Measurements from ENCODE around the gene APC.
A peak's percentile ranks its signal among the peaks of the same experiment; 100 is the strongest.

APC gene
- long read RNA-seq, full-length matches to known transcripts, result 12 of 49 reads
- long read RNA-seq, partial matches to known transcripts, result 6 of 49 reads
- long read RNA-seq, other reads (novel, unspliced or antisense), result 31 of 49 reads

- Histone ChIP-seq H3K27ac (replicated peaks) (peak within 1 kb of the TSS; percentile 63), H3K4me3 (replicated peaks; ENCODE audit: insufficient read depth, low read length) (peak within 1 kb of the TSS; percentile 65)
Measured at GRCh38 chr5:112737463-112738190, at the start of gene APC. Gene APC, plus strand, starts transcription at chr5:112737885. Its CDS starts 17,006 bp downstream, at chr5:112754891.

GRCh38 chr5:112689155-112689909 lies 48.4 kb upstream of the APC start:
- Histone ChIP-seq H3K4me3 (replicated peaks; ENCODE audit: insufficient read depth, low read length) (no peak overlapping the region), H3K27me3 (ENCODE audit: insufficient read depth, poor library complexity, severe bottlenecking) (no peaks in the 10 kb centered on the region), H3K27ac (replicated peaks) (no peak overlapping the region)
- TF ChIP-seq REST (IDR thresholded peaks at IDR 0.05; ENCODE audit: insufficient replicate concordance, low read depth), result no peak
- no peak for TF ChIP-seq CTCF (IDR thresholded peaks at IDR 0.05; ENCODE audit: insufficient read depth, low read length)
- TF ChIP-seq SPI1 (IDR thresholded peaks at IDR 0.05; ENCODE audit: borderline replicate concordance, low read depth), result no peak
- no peak for TF ChIP-seq GABPA (IDR thresholded peaks at IDR 0.05; ENCODE audit: low read depth)
- no peak for TF ChIP-seq POLR2AphosphoS5 (IDR thresholded peaks at IDR 0.05; ENCODE audit: low read depth)
- no peak for DNase-seq (ENCODE audit: low read depth in 1 of 2, low spot score in 1 of 2)

More at GRCh38 chr5:112737463-112738190, at the start of gene APC:
- DNase-seq (ENCODE audit: low read depth in 1 of 2, low spot score in 1 of 2), result peak; percentile 39 to 85
- TF ChIP-seq POLR2AphosphoS5 (IDR thresholded peaks at IDR 0.05; ENCODE audit: low read depth), result peak; percentile 18; the same call in 1 of the 2 replicates
- no peak for TF ChIP-seq CTCF (IDR thresholded peaks at IDR 0.05; ENCODE audit: insufficient read depth, low read length)
- TF ChIP-seq REST (IDR thresholded peaks at IDR 0.05; ENCODE audit: insufficient replicate concordance, low read depth), result no peak
- no peak for TF ChIP-seq SPI1 (IDR thresholded peaks at IDR 0.05; ENCODE audit: borderline replicate concordance, low read depth)
- TF ChIP-seq GABPA (IDR thresholded peaks at IDR 0.05; ENCODE audit: low read depth), result no peak
- no peaks in the 10 kb centered on the region for H3K27me3 ChIP-seq (ENCODE audit: insufficient read depth, poor library complexity, severe bottlenecking)

- no peak for TF ChIP-seq SPI1 (IDR thresholded peaks at IDR 0.05; ENCODE audit: borderline replicate concordance, low read depth)
- TF ChIP-seq GABPA (IDR thresholded peaks at IDR 0.05; ENCODE audit: low read depth), result no peak
- TF ChIP-seq CTCF (IDR thresholded peaks at IDR 0.05; ENCODE audit: insufficient read depth, low read length), result no peak
- TF ChIP-seq REST (IDR thresholded peaks at IDR 0.05; ENCODE audit: insufficient replicate concordance, low read depth), result no peak
- TF ChIP-seq POLR2AphosphoS5 (IDR thresholded peaks at IDR 0.05; ENCODE audit: low read depth), result no peak
- Histone ChIP-seq H3K27ac (replicated peaks) (no peak overlapping the region), H3K4me3 (replicated peaks; ENCODE audit: insufficient read depth, low read length) (no peak overlapping the region), H3K27me3 (ENCODE audit: insufficient read depth, poor library complexity, severe bottlenecking) (no peaks in the 10 kb centered on the region)
- no peak for DNase-seq (ENCODE audit: low read depth in 1 of 2, low spot score in 1 of 2)
Measured at GRCh38 chr5:112690605-112691338, 46.9 kb upstream of the APC start.

Data from HL-60 (cell line).